SU-DHL-6 (cell line): Measurements from ENCODE around the gene ZDHHC8.

ENCODE experiments used
- H2AFZ ChIP-seq: fragments of 200-600 bp; sonication (generic); 2 replicates; pipeline ENCODE4 v1.6.1; 2014; ENCODE audit warnings: low read depth, mild to moderate bottlenecking, moderate library complexity, mixed read lengths, antibody characterized with exemption, low read length; ENCODE audit not compliant: severe bottlenecking
- H3F3A ChIP-seq: fragments of 200-600 bp; shearing (Covaris generic); 2 replicates; pipeline ENCODE4 v1.6.0; 2016; ENCODE audit warnings: antibody characterized with exemption, mild to moderate bottlenecking; ENCODE audit not compliant: insufficient read depth
- H3K27ac ChIP-seq: fragments of 200-600 bp; sonication (generic); 2 replicates; pipeline ENCODE4 v1.5.1; 2016; ENCODE audit warnings: low read depth, mild to moderate bottlenecking, low read length, moderate library complexity, mixed read lengths
- H3K27me3 ChIP-seq: fragments of 200-600 bp; sonication (generic), shearing (Covaris generic); 2 replicates; pipeline ENCODE4 v1.6.0; 2014; ENCODE audit warnings: mild to moderate bottlenecking, low read length
- H3K36me3 ChIP-seq: fragments of 200-600 bp; sonication (generic); 2 replicates; pipeline ENCODE4 v1.6.1; 2014; ENCODE audit warnings: mild to moderate bottlenecking, low read length, mixed read lengths
- H3K4me2 ChIP-seq: fragments of 300-600, 200-600 bp; shearing (Covaris generic), sonication (generic); 2 replicates; pipeline ENCODE4 v1.6.0; 2014; ENCODE audit warnings: low read length, low read depth, mild to moderate bottlenecking; ENCODE audit not compliant: poor library complexity, severe bottlenecking
- H3K4me3 ChIP-seq: fragments of 200-600 bp; sonication (generic); 2 replicates; pipeline ENCODE4 v1.5.1; 2014; ENCODE audit warnings: antibody characterized with exemption, low read length, mild to moderate bottlenecking, mixed read lengths; ENCODE audit not compliant: insufficient read depth, poor library complexity, severe bottlenecking
- H3K79me2 ChIP-seq: fragments of 200-600 bp; sonication (generic); 2 replicates; pipeline ENCODE4 v1.6.1; 2014; ENCODE audit warnings: mild to moderate bottlenecking, low read length, moderate library complexity; ENCODE audit not compliant: insufficient read depth
- H3K9ac ChIP-seq: fragments of 200-600 bp; sonication (generic); 2 replicates; pipeline ENCODE4 v1.7.0; 2014; ENCODE audit warnings: mild to moderate bottlenecking, low read length
- H3K9me2 ChIP-seq: fragments of 200-600 bp; sonication (generic); replicated peaks from 2 replicates; pipeline ENCODE4 v1.6.1; 2014; ENCODE audit warnings: low read length; ENCODE audit not compliant: insufficient read depth
- H3K9me3 ChIP-seq: fragments of 200-600 bp; sonication (generic); 2 replicates; pipeline ENCODE4 v1.6.1; 2014; ENCODE audit warnings: low read length, mixed read lengths; ENCODE audit not compliant: insufficient read depth
- H4K20me1 ChIP-seq: fragments of 200-600 bp; sonication (generic); 2 replicates; pipeline ENCODE4 v1.6.1; 2014; ENCODE audit warnings: low read depth, mild to moderate bottlenecking, antibody characterized with exemption, low read length, moderate library complexity, mixed read lengths
- EZH2phosphoT487 ChIP-seq: fragments of 200-600 bp; sonication (generic), shearing (Covaris generic); conservative IDR thresholded peaks from 2 replicates; pipeline ENCODE4 v1.6.1; 2018; ENCODE audit warnings: mild to moderate bottlenecking, antibody characterized with exemption, low read length, moderate library complexity, mixed read lengths
- TF ChIP-seq, protein P1 (sequence below): fragments of 200-600 bp; sonication (generic); IDR thresholded peaks from one replicate; pipeline ENCODE4 v1.5.1; 2017; ENCODE audit warnings: antibody characterized with exemption, mild to moderate bottlenecking, low read length, moderate library complexity; ENCODE audit not compliant: insufficient read depth, poor library complexity, severe bottlenecking

The ZDHHC8 gene, protein sequence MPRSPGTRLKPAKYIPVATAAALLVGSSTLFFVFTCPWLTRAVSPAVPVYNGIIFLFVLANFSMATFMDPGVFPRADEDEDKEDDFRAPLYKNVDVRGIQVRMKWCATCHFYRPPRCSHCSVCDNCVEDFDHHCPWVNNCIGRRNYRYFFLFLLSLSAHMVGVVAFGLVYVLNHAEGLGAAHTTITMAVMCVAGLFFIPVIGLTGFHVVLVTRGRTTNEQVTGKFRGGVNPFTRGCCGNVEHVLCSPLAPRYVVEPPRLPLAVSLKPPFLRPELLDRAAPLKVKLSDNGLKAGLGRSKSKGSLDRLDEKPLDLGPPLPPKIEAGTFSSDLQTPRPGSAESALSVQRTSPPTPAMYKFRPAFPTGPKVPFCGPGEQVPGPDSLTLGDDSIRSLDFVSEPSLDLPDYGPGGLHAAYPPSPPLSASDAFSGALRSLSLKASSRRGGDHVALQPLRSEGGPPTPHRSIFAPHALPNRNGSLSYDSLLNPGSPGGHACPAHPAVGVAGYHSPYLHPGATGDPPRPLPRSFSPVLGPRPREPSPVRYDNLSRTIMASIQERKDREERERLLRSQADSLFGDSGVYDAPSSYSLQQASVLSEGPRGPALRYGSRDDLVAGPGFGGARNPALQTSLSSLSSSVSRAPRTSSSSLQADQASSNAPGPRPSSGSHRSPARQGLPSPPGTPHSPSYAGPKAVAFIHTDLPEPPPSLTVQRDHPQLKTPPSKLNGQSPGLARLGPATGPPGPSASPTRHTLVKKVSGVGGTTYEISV

DNA sequence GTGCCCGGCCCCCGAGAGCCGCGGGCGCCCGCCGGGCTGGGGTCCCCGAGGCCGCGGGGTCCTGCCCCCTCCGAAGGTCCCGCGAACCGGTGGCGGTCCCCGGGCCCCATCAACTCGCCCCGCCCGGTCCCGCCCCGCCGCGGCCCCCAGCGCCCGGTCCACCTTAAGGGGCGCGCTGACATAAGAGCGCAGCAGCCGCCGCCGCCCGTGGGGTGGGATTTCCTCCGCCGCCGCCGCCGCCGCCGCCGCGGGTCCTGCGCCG, at the start of gene ZDHHC8:
ZDHHC8 (plus strand) TSS at position 208 of the 262 bp plus-strand sequence. CDS start 144 bp downstream, outside the sequence.
- Histone ChIP-seq H2AFZ (no peak within 1 kb of the TSS), H3K9ac (no peak within 1 kb of the TSS; the same call in 1 of the 2 replicates), H4K20me1 (no peaks in the 10 kb centered on the region), H3K79me2 (no peaks in the 10 kb centered on the region), H3K9me3 (no peaks in the 10 kb centered on the region), H3F3A (no peaks in the 10 kb centered on the region), H3K4me3 (peak within 1 kb of the TSS; percentile 34), H3K4me2 (peak within 1 kb of the TSS; percentile 38), H3K9me2 (no peaks in the 10 kb centered on the region), H3K36me3 (no peaks in the 10 kb centered on the region), H3K27ac (no peak within 1 kb of the TSS), H3K27me3 (no peaks in the 10 kb centered on the region)
- TF ChIP-seq, protein P1, sequence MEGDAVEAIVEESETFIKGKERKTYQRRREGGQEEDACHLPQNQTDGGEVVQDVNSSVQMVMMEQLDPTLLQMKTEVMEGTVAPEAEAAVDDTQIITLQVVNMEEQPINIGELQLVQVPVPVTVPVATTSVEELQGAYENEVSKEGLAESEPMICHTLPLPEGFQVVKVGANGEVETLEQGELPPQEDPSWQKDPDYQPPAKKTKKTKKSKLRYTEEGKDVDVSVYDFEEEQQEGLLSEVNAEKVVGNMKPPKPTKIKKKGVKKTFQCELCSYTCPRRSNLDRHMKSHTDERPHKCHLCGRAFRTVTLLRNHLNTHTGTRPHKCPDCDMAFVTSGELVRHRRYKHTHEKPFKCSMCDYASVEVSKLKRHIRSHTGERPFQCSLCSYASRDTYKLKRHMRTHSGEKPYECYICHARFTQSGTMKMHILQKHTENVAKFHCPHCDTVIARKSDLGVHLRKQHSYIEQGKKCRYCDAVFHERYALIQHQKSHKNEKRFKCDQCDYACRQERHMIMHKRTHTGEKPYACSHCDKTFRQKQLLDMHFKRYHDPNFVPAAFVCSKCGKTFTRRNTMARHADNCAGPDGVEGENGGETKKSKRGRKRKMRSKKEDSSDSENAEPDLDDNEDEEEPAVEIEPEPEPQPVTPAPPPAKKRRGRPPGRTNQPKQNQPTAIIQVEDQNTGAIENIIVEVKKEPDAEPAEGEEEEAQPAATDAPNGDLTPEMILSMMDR, result no peak
- no peak for TF ChIP-seq EZH2phosphoT487

DNA sequence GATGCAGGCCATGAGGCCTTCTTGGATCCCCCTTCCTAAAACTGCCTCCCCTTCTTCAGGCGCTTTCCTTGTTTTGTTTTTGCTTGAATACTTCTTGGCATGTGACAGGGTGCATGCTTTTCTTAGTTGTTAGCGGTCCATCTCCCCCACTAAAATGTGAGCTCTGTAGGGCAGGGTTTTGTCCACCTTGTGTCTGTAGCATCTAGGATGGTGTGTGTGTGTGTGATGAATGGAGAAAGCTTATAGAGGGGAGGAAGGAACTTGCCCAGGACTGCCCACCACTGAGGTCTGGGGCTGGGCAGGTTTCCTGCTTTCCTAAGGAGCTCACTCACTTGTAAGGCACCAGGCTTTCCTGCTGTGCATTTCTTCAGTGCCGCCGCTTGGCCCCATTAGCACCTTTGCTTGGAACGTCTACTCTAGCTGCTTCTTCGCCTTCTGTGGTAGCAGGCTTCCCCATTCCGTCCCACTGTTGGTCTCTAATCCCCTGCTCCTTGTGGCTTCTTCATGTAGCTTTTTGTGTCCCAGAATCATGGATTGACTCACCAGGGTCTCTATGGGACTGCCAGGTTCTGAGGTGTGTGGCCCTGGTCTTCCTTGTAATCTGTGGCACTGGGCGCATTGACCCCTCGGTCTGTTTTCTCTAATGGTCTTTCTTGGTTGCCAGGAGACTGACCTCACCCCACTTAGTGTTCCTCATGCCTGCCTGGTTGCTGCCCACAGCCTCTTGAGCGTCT, 48.3 kb upstream of the ZDHHC8 start:
- Histone ChIP-seq H3K9ac (no peak overlapping the region), H3K36me3 (no peaks in the 10 kb centered on the region), H2AFZ (no peak overlapping the region), H3K4me2 (no peak overlapping the region), H3F3A (no peaks in the 10 kb centered on the region), H3K27me3 (no peaks in the 10 kb centered on the region), H3K9me3 (no peaks in the 10 kb centered on the region), H3K9me2 (no peaks in the 10 kb centered on the region), H3K4me3 (no peak overlapping the region), H3K79me2 (peaks cover 55% of the 10 kb centered on the region), H4K20me1 (no peaks in the 10 kb centered on the region), H3K27ac (no peak overlapping the region)
- TF ChIP-seq, protein P1, result no peak
- no peak for TF ChIP-seq EZH2phosphoT487

DNA sequence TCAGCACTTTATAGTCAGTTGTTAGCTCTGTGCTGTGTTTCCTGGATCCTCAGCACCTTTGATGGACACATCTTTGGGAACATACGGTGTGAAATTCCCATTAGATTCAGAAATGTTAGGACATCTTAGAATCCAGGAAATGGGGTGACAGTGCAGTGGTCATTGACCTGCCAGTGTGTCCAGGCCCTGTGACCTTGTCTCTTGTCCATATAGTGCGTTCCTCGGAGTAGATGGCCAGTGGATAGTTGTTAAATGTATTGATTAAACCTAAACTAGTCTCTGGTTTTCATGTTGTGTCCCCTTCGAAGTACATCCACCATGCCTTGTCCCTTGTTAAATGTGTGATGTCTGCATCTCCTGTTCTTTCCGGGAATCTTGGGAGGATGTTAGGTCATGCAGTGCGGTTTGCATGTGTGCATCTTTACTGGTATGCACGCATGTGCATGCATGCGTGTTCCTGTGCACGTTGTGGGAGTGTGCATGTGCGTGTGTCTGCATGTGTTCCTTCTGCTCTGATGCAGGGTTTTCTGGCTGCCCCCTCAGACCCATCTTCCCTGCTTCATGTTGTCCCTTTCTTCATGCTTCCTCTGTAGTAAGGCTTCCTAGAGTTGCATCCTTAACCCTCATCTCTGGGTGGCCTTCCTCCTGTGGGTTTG, 47.6 kb upstream of the ZDHHC8 start:
- no peak for TF ChIP-seq EZH2phosphoT487
- TF ChIP-seq, protein P1, result no peak
- H3K4me2 ChIP-seq, result no peak overlapping the region
- H4K20me1 ChIP-seq, result no peaks in the 10 kb centered on the region
- no peak overlapping the region for H3K27ac ChIP-seq
- H2AFZ ChIP-seq, result no peak overlapping the region
- peaks cover 55% of the 10 kb centered on the region for H3K79me2 ChIP-seq
- H3K4me3 ChIP-seq, result no peak overlapping the region
- no peaks in the 10 kb centered on the region for H3K36me3 ChIP-seq
- H3F3A ChIP-seq, result no peaks in the 10 kb centered on the region
- no peak overlapping the region for H3K9ac ChIP-seq
- no peaks in the 10 kb centered on the region for H3K9me2 ChIP-seq
- no peaks in the 10 kb centered on the region for H3K27me3 ChIP-seq
- H3K9me3 ChIP-seq, result no peaks in the 10 kb centered on the region
